Prostate gland (tissue), 2 donors: ENCODE measurements around the gene NTRK2.

Source experiments
- POLR2A ChIP-seq: fragments of 450-650 bp; IDR thresholded peaks from one replicate; pipeline ENCODE4 v1.6.1; 2016; ENCODE audit warnings: antibody characterized with exemption, mild to moderate bottlenecking
- POLR2AphosphoS5 ChIP-seq: sonication (generic); formaldehyde crosslinking; IDR thresholded peaks from one replicate; pipeline ENCODE4 v1.6.1; 2017; ENCODE audit warnings: antibody characterized with exemption
- TF ChIP-seq, protein P1 (sequence below), 4 experiments: fragments of 200-600 bp in 2 of 4; fragments of 450-650 bp in 2 of 4; sonication (generic) in 2 of 4; IDR thresholded peaks; 1 replicate in 3 of 4; 2 replicates in 1 of 4; pipeline ENCODE4 v1.5.1; 2016 to 2019; ENCODE audit warnings: antibody characterized with exemption in 4 of 4, mild to moderate bottlenecking in 2 of 4, moderate library complexity in 2 of 4

- TF ChIP-seq POLR2A: no peak
- TF ChIP-seq, protein P1, sequence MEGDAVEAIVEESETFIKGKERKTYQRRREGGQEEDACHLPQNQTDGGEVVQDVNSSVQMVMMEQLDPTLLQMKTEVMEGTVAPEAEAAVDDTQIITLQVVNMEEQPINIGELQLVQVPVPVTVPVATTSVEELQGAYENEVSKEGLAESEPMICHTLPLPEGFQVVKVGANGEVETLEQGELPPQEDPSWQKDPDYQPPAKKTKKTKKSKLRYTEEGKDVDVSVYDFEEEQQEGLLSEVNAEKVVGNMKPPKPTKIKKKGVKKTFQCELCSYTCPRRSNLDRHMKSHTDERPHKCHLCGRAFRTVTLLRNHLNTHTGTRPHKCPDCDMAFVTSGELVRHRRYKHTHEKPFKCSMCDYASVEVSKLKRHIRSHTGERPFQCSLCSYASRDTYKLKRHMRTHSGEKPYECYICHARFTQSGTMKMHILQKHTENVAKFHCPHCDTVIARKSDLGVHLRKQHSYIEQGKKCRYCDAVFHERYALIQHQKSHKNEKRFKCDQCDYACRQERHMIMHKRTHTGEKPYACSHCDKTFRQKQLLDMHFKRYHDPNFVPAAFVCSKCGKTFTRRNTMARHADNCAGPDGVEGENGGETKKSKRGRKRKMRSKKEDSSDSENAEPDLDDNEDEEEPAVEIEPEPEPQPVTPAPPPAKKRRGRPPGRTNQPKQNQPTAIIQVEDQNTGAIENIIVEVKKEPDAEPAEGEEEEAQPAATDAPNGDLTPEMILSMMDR (IDR thresholded peaks at IDR 0.05): no peak
- TF ChIP-seq POLR2AphosphoS5: no peak
These were observed 225.3 kb downstream of the NTRK2 start for GRCh38 chr9:84894859-84895258.
